ENCODE measurements around the gene SENP3.

SENP3 gene

GRCh38 chr17:7549401-7550055, 12.2 kb upstream of the SENP3 start (continued):
- TF ChIP-seq ZNF18 (tag by site-specific recombination; IDR thresholded peaks at IDR 0.05) (peak; percentile 61), PRDM2 (tag by site-specific recombination; IDR thresholded peaks at IDR 0.05; ENCODE audit: borderline replicate concordance) (no peak), ZNF488 (tag by site-specific recombination; IDR thresholded peaks at IDR 0.05) (no peak), ZBTB20 (tag by site-specific recombination; IDR thresholded peaks at IDR 0.05) (peak; percentile 61), ZFHX2 (tag by site-specific recombination; conservative IDR thresholded peaks at IDR 0.05) (peak; percentile 90), ZNF600 (tag by site-specific recombination; IDR thresholded peaks at IDR 0.05) (peak; percentile 80), ZNF366 (tag by site-specific recombination; conservative IDR thresholded peaks at IDR 0.05) (0 out of 2 replicates have a peak, but pooled peaks have one; percentile 20), ZNF311 (tag by site-specific recombination; IDR thresholded peaks at IDR 0.05; ENCODE audit: borderline replicate concordance) (no peak)

GRCh38 chr17:7550344-7550743, 11.4 kb upstream of the SENP3 start:
- TF ChIP-seq SCRT2 (tag by site-specific recombination; IDR thresholded peaks at IDR 0.05) (peak; percentile 75), RBAK (tag by site-specific recombination; IDR thresholded peaks at IDR 0.05) (no peak), ZNF692 (tag by site-specific recombination; IDR thresholded peaks at IDR 0.05) (no peak)
- Histone ChIP-seq H3K36me3 (ENCODE audit: control insufficient read depth in 2 of 2, insufficient read depth in 1 of 2, low read length in 2 of 2) (no peaks in the 10 kb centered on the region), H3K4me1 (ENCODE audit: control insufficient read depth, insufficient read depth, low read length) (peaks cover 3% of the 10 kb centered on the region; the same call in 1 of the 2 replicates), H3K4me3 (ENCODE audit: low read depth, low read length) (no peak overlapping the region), H3K9me3 (ENCODE audit: control insufficient read depth, insufficient read depth, low read depth, low read length) (no peaks in the 10 kb centered on the region), H3K27ac (ENCODE audit: extremely low read depth, low read depth, low read length) (no peak overlapping the region)
- ChIA-PET POLR2A (interaction anchor here (1.1 kb wide), 1 partner anchor 10 kb away, joined by 6 read pairs; no protein-coding TSS in a partner anchor), CTCF (interaction anchor here (0.6 to 6.2 kb wide), 3 partner anchors 10 to 66 kb away, joined by 3 to 60 read pairs (median 3); partner anchors contain the start of genes POLR2A and SENP3)

GRCh38 chr17:7551396-7551795, 10.3 kb upstream of the SENP3 start:
- Histone ChIP-seq H3K27ac (ENCODE audit: extremely low read depth, low read depth, low read length) (no peak overlapping the region), H3K4me3 (ENCODE audit: low read depth, low read length) (no peak overlapping the region), H3K9me3 (ENCODE audit: control insufficient read depth, insufficient read depth, low read depth, low read length) (no peaks in the 10 kb centered on the region), H3K4me1 (ENCODE audit: control insufficient read depth, insufficient read depth, low read length) (peaks cover 3% of the 10 kb centered on the region; the same call in 1 of the 2 replicates), H3K36me3 (ENCODE audit: control insufficient read depth in 2 of 2, insufficient read depth in 1 of 2, low read length in 2 of 2) (no peaks in the 10 kb centered on the region)
- POLR2A ChIA-PET: interaction anchor here (0.6 kb wide), 2 partner anchors 147 to 152 kb away, joined by 3 to 6 read pairs; partner anchors contain the start of gene TMEM256
- CTCF ChIA-PET: interaction anchor here (0.8 to 3.5 kb wide), 3 partner anchors 9 to 59 kb away, joined by 3 to 18 read pairs (median 10); no protein-coding TSS in a partner anchor
- TF ChIP-seq ZNF16 (tag by site-specific recombination; IDR thresholded peaks at IDR 0.05; ENCODE audit: low read depth) (no peak), ZNF544 (tag by site-specific recombination; IDR thresholded peaks at IDR 0.05) (no peak), ZNF670 (tag by site-specific recombination; IDR thresholded peaks at IDR 0.05; ENCODE audit: low read depth) (no peak), ZNF146 (tag by site-specific recombination; IDR thresholded peaks at IDR 0.05) (no peak), SP2 (tag by site-specific recombination; IDR thresholded peaks at IDR 0.05) (no peak), ZNF10 (tag by site-specific recombination; IDR thresholded peaks at IDR 0.05) (no peak), ZBTB6 (tag by site-specific recombination; IDR thresholded peaks at IDR 0.05) (no peak), SALL2 (tag by site-specific recombination; IDR thresholded peaks at IDR 0.05; ENCODE audit: borderline replicate concordance) (no peak), ZFP37 (tag by site-specific recombination; IDR thresholded peaks at IDR 0.05) (no peak), ZNF157 (tag by site-specific recombination; IDR thresholded peaks at IDR 0.05) (no peak), ZNF174 (tag by site-specific recombination; IDR thresholded peaks at IDR 0.05) (no peak)

Data from HEK293 (cell line).